Mesothelial cell of epicardium (in vitro differentiated cells): ENCODE measurements around the gene AGO3. TPM values are rescaled to one million over a fixed set of nuclear protein-coding genes. Genes with fewer than 3 reads are reported as not detected.

Experiments used
- DNase-seq, 2 experiments: peaks; one replicate each; pipeline ENCODE4 v3.0.0; 2021; ENCODE audit warnings: low spot score in 2 of 2; ENCODE audit not compliant: unreplicated experiment in 2 of 2
- H3K27ac Mint-ChIP-seq: 2 replicates; pipeline ENCODE4 v1.8.0; 2021; ENCODE audit warnings: mixed read lengths
- H3K27me3 Mint-ChIP-seq: 2 replicates; pipeline ENCODE4 v1.8.0; 2021; ENCODE audit warnings: low read depth, mixed read lengths
- H3K36me3 Mint-ChIP-seq: 2 replicates; pipeline ENCODE4 v1.8.0; 2021; ENCODE audit warnings: mixed read lengths
- H3K4me1 Mint-ChIP-seq: 2 replicates; pipeline ENCODE4 v1.8.0; 2021; ENCODE audit warnings: mixed read lengths
- H3K4me3 Mint-ChIP-seq: 2 replicates; pipeline ENCODE4 v1.8.0; 2021; ENCODE audit warnings: mild to moderate bottlenecking, moderate library complexity, mixed read lengths
- H3K9me3 Mint-ChIP-seq: 2 replicates; pipeline ENCODE4 v1.8.0; 2021; ENCODE audit warnings: mixed read lengths
- CTCF ChIP-seq: fragments of 200-600 bp; sonication (generic); IDR thresholded peaks from one replicate; pipeline ENCODE4 v1.5.0; 2021; ENCODE audit warnings: antibody characterized with exemption; ENCODE audit not compliant: unreplicated experiment
- total RNA-seq: library from RNA; stranded (reverse); gene quantifications from 3 replicates; pipeline ENCODE4 v1.2.1, GENCODE V29; 2021

Gene AGO3
- total RNA-seq, result 48.3 to 52.2 TPM (median 51.7 TPM) in 3 replicates

GRCh38 chr1:35930593-35931445, at the start of gene AGO3:
Gene AGO3, plus strand, starts transcription at chr1:35931105. Its CDS starts 322 bp downstream, at chr1:35931427.
- Mint-ChIP-seq H3K27me3 (no peaks in the 10 kb centered on the region), H3K9me3 (no peaks in the 10 kb centered on the region), H3K4me3 (peak within 1 kb of the TSS; percentile 90), H3K4me1 (peaks cover 41% of the 10 kb centered on the region), H3K36me3 (no peaks in the 10 kb centered on the region), H3K27ac (peak within 1 kb of the TSS; percentile 98)
- DNase-seq, result peak; percentile 56 to 78
- no peak for TF ChIP-seq CTCF

GRCh38 chr1:35881850-35882273, 49.0 kb upstream of the AGO3 start:
- Mint-ChIP-seq H3K27me3 (peaks cover 3% of the 10 kb centered on the region), H3K9me3 (no peaks in the 10 kb centered on the region), H3K4me1 (peaks cover 31% of the 10 kb centered on the region), H3K4me3 (peak overlapping the region; percentile 34), H3K27ac (no peak overlapping the region), H3K36me3 (no peaks in the 10 kb centered on the region)
- no peak for TF ChIP-seq CTCF
- DNase-seq, result no peak

- Mint-ChIP-seq H3K27me3 (peaks cover 3% of the 10 kb centered on the region), H3K36me3 (no peaks in the 10 kb centered on the region), H3K4me1 (peaks cover 38% of the 10 kb centered on the region), H3K9me3 (no peaks in the 10 kb centered on the region), H3K4me3 (peak overlapping the region; percentile 34), H3K27ac (no peak overlapping the region)
- TF ChIP-seq CTCF, result no peak
- DNase-seq, result no peak
These were observed 48.3 kb upstream of the AGO3 start for GRCh38 chr1:35882586-35882944.

GRCh38 chr1:35882945-35883634, 47.8 kb upstream of the AGO3 start, which contains the start of gene AGO1:
Gene AGO1, plus strand, starts transcription at chr1:35883209. Its CDS starts 213 bp downstream, at chr1:35883422.
- Mint-ChIP-seq H3K27me3 (peaks cover 3% of the 10 kb centered on the region), H3K9me3 (no peaks in the 10 kb centered on the region), H3K4me1 (peaks cover 41% of the 10 kb centered on the region), H3K36me3 (no peaks in the 10 kb centered on the region), H3K27ac (peak within 1 kb of the TSS; percentile 92), H3K4me3 (peak within 1 kb of the TSS; percentile 97)
- DNase-seq, result peak; percentile 98
- TF ChIP-seq CTCF, result peak; percentile 86

GRCh38 chr1:35883635-35884101, 47.2 kb upstream of the AGO3 start:
- Mint-ChIP-seq H3K27me3 (peaks cover 3% of the 10 kb centered on the region), H3K36me3 (peaks cover 3% of the 10 kb centered on the region), H3K4me3 (peak overlapping the region; percentile 97), H3K4me1 (peaks cover 41% of the 10 kb centered on the region), H3K9me3 (no peaks in the 10 kb centered on the region), H3K27ac (peak overlapping the region; percentile 92)
- peak; percentile 35 to 65 for DNase-seq
- TF ChIP-seq CTCF, result no peak
